Keratinocyte (primary cell): ENCODE results near the gene KANSL1. TPM values are rescaled to one million over a fixed set of nuclear protein-coding genes. Genes with fewer than 3 reads are reported as not detected.
"Not testable (repeated sequence)": the region's sequence is repeated elsewhere in the genome, so short reads cannot be mapped to it uniquely, and the experiment has no call there.

ENCODE experiments used
- DNase-seq: peaks from one replicate; pipeline ENCODE4 v3.0.0-alpha.2; 2011; ENCODE audit warnings: low read depth, missing footprints, low spot score
- FAIRE-seq: peaks from 2 replicates; lab custom pipeline; 2011; peaks lifted over from hg19 to GRCh38; lab: Jason Lieb, UNC
- H2AFZ ChIP-seq: 2 replicates; pipeline ENCODE4 v1.6.0; 2012; ENCODE audit warnings: low read length, control low read depth, inconsistent platforms; ENCODE audit not compliant: control insufficient read depth
- H3K27ac ChIP-seq: 2 replicates; pipeline ENCODE4 v1.5.1; 2011; ENCODE audit warnings: low read length; ENCODE audit not compliant: control insufficient read depth, insufficient read depth
- H3K27me3 ChIP-seq: 3 replicates; pipeline ENCODE4 v1.6.0; 2011; ENCODE audit warnings: low read length; ENCODE audit not compliant: control insufficient read depth, insufficient read depth; ENCODE audit errors: extremely low read depth
- H3K36me3 ChIP-seq, 2 experiments: 2 replicates in 1 of 2; 3 replicates in 1 of 2; pipeline ENCODE4 v1.5.1; 2011; ENCODE audit warnings: low read length in 2 of 2, mild to moderate bottlenecking in 1 of 2; ENCODE audit not compliant: control insufficient read depth in 2 of 2, insufficient read depth in 2 of 2; ENCODE audit errors: extremely low read depth in 1 of 2
- H3K4me1 ChIP-seq: 3 replicates; pipeline ENCODE4 v1.5.1; 2011; ENCODE audit warnings: low read length; ENCODE audit not compliant: control insufficient read depth, insufficient read depth; ENCODE audit errors: extremely low read depth
- H3K4me2 ChIP-seq: 3 replicates; pipeline ENCODE4 v1.6.0; 2011; ENCODE audit warnings: low read depth, low read length; ENCODE audit not compliant: control insufficient read depth, insufficient read depth; ENCODE audit errors: extremely low read depth
- H3K4me3 ChIP-seq, 3 experiments: fragments of 200-600 bp in 1 of 3; sonication (generic) in 1 of 3; 2 replicates in 2 of 3; 3 replicates in 1 of 3; pipeline ENCODE4 v1.5.1; 2011 to 2016; ENCODE audit warnings: low read length in 3 of 3, mild to moderate bottlenecking in 3 of 3, control low read depth in 2 of 3, inconsistent platforms in 1 of 3, low read depth in 1 of 3, mixed read lengths in 1 of 3, mixed run types in 1 of 3, moderate library complexity in 1 of 3; ENCODE audit not compliant: control insufficient read depth in 2 of 3, insufficient read depth in 2 of 3; ENCODE audit errors: extremely low read depth in 1 of 3
- H3K79me2 ChIP-seq: 2 replicates; pipeline ENCODE4 v1.6.0; 2012; ENCODE audit warnings: low read length; ENCODE audit not compliant: control insufficient read depth, insufficient read depth
- H3K9ac ChIP-seq: 3 replicates; pipeline ENCODE4 v1.6.0; 2011; ENCODE audit warnings: low read length; ENCODE audit not compliant: control insufficient read depth, insufficient read depth; ENCODE audit errors: extremely low read depth
- H3K9me1 ChIP-seq: 3 replicates; pipeline ENCODE4 v1.6.0; 2011; ENCODE audit warnings: low read length; ENCODE audit not compliant: control insufficient read depth, insufficient read depth; ENCODE audit errors: extremely low read depth
- H3K9me3 ChIP-seq: 2 replicates; pipeline ENCODE4 v1.5.1; 2012; ENCODE audit warnings: low read depth, low read length; ENCODE audit not compliant: control insufficient read depth
- H4K20me1 ChIP-seq: 3 replicates; pipeline ENCODE4 v1.6.0; 2011; ENCODE audit warnings: low read length; ENCODE audit not compliant: control insufficient read depth, insufficient read depth; ENCODE audit errors: extremely low read depth
- CTCF ChIP-seq, 3 experiments: IDR thresholded peaks in 1 of 3; conservative IDR thresholded peaks in 1 of 3; optimal IDR thresholded peaks in 1 of 3; 2 replicates in 2 of 3; 3 replicates in 1 of 3; pipeline versions ENCODE3 to v1.5.1; 2011; ENCODE audit warnings: low read length in 3 of 3, mild to moderate bottlenecking in 3 of 3, moderate library complexity in 2 of 3, control low read depth in 1 of 3, inconsistent platforms in 1 of 3; ENCODE audit not compliant: insufficient read depth in 2 of 3; ENCODE audit errors: extremely low read depth in 1 of 3
- EZH2 ChIP-seq: IDR thresholded peaks from one replicate; pipeline ENCODE4 v1.6.1; 2012; ENCODE audit warnings: inconsistent platforms, mild to moderate bottlenecking, low read length, moderate library complexity
- dilution Hi-C: fragments of 300-500 bp; cut with MboI; formaldehyde crosslinking; loops from one replicate; pipeline ENCODE4 v1.7.0; 2020; ENCODE audit warnings: low sequenced_read_pairs; ENCODE audit not compliant: extremely low pct_ligation_motif_present
- polyA plus RNA-seq, 5 experiments: library from polyadenylated mRNA; depleted of rRNA in 3 of 5; stranded (reverse) in 3 of 5; stranded (forward) in 1 of 5; unstranded in 1 of 5; fragments of >200 nt; gene quantifications; 1 replicate in 1 of 5; 2 replicates in 3 of 5; 3 replicates in 1 of 5; pipeline versions ENCODE4 v1.2.1 to v1.2.3, GENCODE V29; 2011 to 2012; ENCODE audit warnings: missing spikeins in 2 of 5, low read depth in 1 of 5, low replicate concordance in 1 of 5

Gene KANSL1
- polyA plus RNA-seq, 1 donor (not counting 4 experiments of a cell fraction or from before 2014, with no cell fraction given), result 17.6 TPM

DNA sequence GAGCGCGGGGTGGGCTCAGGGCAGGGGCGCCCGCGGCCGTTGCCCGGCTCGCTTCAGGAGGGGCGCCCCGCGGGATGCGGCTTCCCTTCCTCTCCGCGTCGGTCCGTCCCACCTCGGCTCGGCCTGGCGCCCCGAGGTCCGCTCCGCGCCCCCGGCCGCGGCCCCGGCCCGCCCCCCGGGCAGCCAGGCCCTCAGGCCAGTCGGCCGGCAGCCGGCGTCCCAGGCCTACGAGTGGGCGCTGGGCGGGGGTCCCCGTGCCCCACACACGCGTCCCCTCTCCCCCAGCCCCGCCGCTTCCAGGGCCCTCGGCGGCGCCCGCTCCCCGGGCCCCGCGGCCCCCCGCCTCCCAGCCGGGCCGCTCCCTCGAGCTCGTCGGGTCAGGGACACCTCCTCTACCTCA is 31.6 kb upstream of the KANSL1 start:
- FAIRE-seq, H3K27ac ChIP-seq, H2AFZ ChIP-seq, H3K9me1 ChIP-seq, H3K79me2 ChIP-seq, H3K27me3 ChIP-seq, H3K9me3 ChIP-seq, H3K36me3 ChIP-seq, H3K4me2 ChIP-seq, dilution Hi-C loops, DNase-seq, H3K4me1 ChIP-seq, H4K20me1 ChIP-seq: not testable (repeated sequence)
- Histone ChIP-seq H3K9ac (peak overlapping the region; percentile 50), H3K4me3 (peak overlapping the region in 2 of 3 experiments; percentile 45 to 54)

DNA sequence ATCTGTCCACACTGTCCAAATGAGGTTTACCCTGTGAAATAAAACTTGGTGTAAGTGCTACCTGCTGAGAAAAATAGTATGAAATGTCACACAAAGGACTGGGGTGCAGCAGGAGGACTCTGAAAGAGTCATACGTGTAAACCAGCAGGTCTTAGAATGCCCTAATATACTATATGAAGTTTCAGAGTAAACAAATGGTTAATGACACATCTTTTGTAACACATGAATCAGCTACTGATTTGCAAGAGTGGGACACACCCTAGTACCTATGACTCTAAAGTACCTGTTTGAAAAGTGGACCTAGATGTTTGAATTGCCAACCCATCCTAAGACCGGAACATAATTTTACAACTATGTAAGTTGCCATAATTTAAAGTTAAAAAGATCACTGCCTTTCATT is 29.8 kb upstream of the KANSL1 start:
- H2AFZ ChIP-seq, H3K4me2 ChIP-seq, H3K9me3 ChIP-seq, H3K9me1 ChIP-seq, FAIRE-seq, H3K9ac ChIP-seq, H3K4me3 ChIP-seq, dilution Hi-C loops, H3K27me3 ChIP-seq, H3K36me3 ChIP-seq, H4K20me1 ChIP-seq, H3K4me1 ChIP-seq, DNase-seq, H3K27ac ChIP-seq: not testable (repeated sequence)
- H3K79me2 ChIP-seq, result peaks cover 11% of the 10 kb centered on the region

GRCh38 chr17:46216682-46217081 is 23.5 kb upstream of the KANSL1 start:
- H3K36me3 ChIP-seq, result peaks cover 9 to 15% of the 10 kb centered on the region in 2 experiments
- H3K4me1 ChIP-seq, result no peaks in the 10 kb centered on the region
- H3K27ac ChIP-seq, result no peak overlapping the region
- no peak for TF ChIP-seq EZH2
- no peak for TF ChIP-seq CTCF (optimal IDR thresholded peaks at IDR 0.05 in 1 of 3, IDR thresholded peaks at IDR 0.05 in 1 of 3, conservative IDR thresholded peaks at IDR 0.05 in 1 of 3; ENCODE audit: extremely low read depth in 1 of 3, insufficient read depth in 2 of 3, low read length in 3 of 3)
- H3K27me3 ChIP-seq, result no peaks in the 10 kb centered on the region
- dilution Hi-C loops, result no loop called here
- no peaks in the 10 kb centered on the region for H3K9me1 ChIP-seq
- no peak for DNase-seq
- H2AFZ ChIP-seq, result no peak overlapping the region
- no peak overlapping the region for H3K4me2 ChIP-seq
- no peak for FAIRE-seq
- peaks cover 8% of the 10 kb centered on the region for H4K20me1 ChIP-seq
- no peak overlapping the region for H3K4me3 ChIP-seq
- peaks cover 33% of the 10 kb centered on the region for H3K79me2 ChIP-seq
- H3K9ac ChIP-seq, result no peak overlapping the region
- no peaks in the 10 kb centered on the region for H3K9me3 ChIP-seq
